ENCODE results near the gene S1PR5. TPM values are rescaled to one million over a fixed set of nuclear protein-coding genes. Genes with fewer than 3 reads are reported as not detected.
A peak's percentile ranks its signal among the peaks of the same experiment; 100 is the strongest.
"Not testable (repeated sequence)": the region's sequence is repeated elsewhere in the genome, so short reads cannot be mapped to it uniquely, and the experiment has no call there.

Gene S1PR5
- total RNA-seq, 1 donor from 2014 or later = 6.7 TPM

GRCh38 chr19:10544242-10544752 is 27.1 kb upstream of the S1PR5 start:
- no peak for TF ChIP-seq CTCF (IDR thresholded peaks at IDR 0.05)
- peak overlapping the region; percentile 82 for H3K4me3 Mint-ChIP-seq (ENCODE audit: unreplicated experiment)

DNA sequence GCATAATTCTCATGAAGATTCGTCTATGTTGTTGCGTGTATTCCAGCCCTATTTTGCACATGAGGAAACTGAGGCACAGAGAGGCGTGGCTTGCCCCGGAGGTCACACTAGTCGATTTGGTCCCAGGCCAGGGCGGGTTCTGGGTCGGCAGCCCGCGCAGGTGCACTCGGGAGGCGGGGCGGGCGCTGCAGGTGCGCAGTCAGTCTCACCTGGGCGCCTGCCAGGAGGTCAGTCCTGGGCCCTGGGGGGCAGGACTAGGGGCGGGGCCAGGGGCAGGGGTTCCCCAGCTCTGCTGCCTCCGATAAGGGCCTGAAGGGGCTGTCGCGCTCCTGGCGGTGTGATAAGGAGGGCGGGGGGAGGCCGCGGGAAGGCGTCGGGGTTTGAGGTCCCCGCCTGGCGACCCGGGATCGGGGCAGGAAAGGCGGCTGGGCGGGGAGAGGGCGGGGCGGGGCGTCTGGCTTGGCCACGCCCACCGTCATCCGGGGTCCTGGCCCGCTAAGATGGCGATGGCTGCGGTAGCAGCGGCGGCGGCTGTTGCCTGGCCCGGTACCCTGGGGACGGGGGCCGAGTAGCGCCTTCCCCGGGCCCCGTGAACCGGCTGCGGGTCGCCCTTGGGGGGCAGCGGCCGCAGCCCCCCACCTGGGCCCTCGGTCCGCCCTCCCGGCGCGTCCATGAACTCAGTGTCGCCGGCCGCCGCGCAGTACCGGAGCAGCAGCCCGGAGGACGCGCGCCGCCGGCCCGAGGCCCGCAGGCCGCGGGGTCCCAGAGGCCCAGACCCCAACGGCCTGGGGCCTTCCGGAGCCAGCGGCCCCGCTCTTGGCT is 26.4 kb upstream of the S1PR5 start, which contains the start of gene ATG4D:
ATG4D (plus strand) TSS at position 485 of the 822 bp plus-strand sequence; CDS start at position 672, 187 bp downstream.
- H3K4me1 Mint-ChIP-seq (ENCODE audit: low read depth) = peaks cover 15% of the 10 kb centered on the region
- no peak for DNase-seq (ENCODE audit: low spot score)
- peak within 1 kb of the TSS; percentile 59 for H3K27ac Mint-ChIP-seq (ENCODE audit: unreplicated experiment)
- no peaks in the 10 kb centered on the region for H3K27me3 Mint-ChIP-seq (ENCODE audit: low read depth)
- H3K9me3 Mint-ChIP-seq (ENCODE audit: low read depth) = no peaks in the 10 kb centered on the region
- peaks cover 4% of the 10 kb centered on the region for H3K36me3 Mint-ChIP-seq (ENCODE audit: low read depth)
- no peak for TF ChIP-seq CTCF (IDR thresholded peaks at IDR 0.05)
- H3K4me3 Mint-ChIP-seq (ENCODE audit: unreplicated experiment) = peak within 1 kb of the TSS; percentile 82

More at GRCh38 chr19:10544242-10544752, 27.1 kb upstream of the S1PR5 start:
- Mint-ChIP-seq H3K4me1 (ENCODE audit: low read depth) (peaks cover 15% of the 10 kb centered on the region), H3K27me3 (ENCODE audit: low read depth) (no peaks in the 10 kb centered on the region), H3K27ac (ENCODE audit: unreplicated experiment) (peak overlapping the region; percentile 59), H3K9me3 (ENCODE audit: low read depth) (no peaks in the 10 kb centered on the region), H3K36me3 (ENCODE audit: low read depth) (peaks cover 7% of the 10 kb centered on the region)
- DNase-seq (ENCODE audit: low spot score) = no peak

- H3K36me3 Mint-ChIP-seq (ENCODE audit: low read depth) = peaks cover 2% of the 10 kb centered on the region
- H3K27me3 Mint-ChIP-seq (ENCODE audit: low read depth) = no peaks in the 10 kb centered on the region
- TF ChIP-seq CTCF (IDR thresholded peaks at IDR 0.05) = no peak
- H3K4me3 Mint-ChIP-seq (ENCODE audit: unreplicated experiment) = peak overlapping the region; percentile 66
- no peak for DNase-seq (ENCODE audit: low spot score)
- no peak overlapping the region for H3K27ac Mint-ChIP-seq (ENCODE audit: unreplicated experiment)
- H3K9me3 Mint-ChIP-seq (ENCODE audit: low read depth) = no peaks in the 10 kb centered on the region
- H3K4me1 Mint-ChIP-seq (ENCODE audit: low read depth) = peaks cover 15% of the 10 kb centered on the region
These were observed 25.8 kb upstream of the S1PR5 start for GRCh38 chr19:10543059-10543419.

DNA sequence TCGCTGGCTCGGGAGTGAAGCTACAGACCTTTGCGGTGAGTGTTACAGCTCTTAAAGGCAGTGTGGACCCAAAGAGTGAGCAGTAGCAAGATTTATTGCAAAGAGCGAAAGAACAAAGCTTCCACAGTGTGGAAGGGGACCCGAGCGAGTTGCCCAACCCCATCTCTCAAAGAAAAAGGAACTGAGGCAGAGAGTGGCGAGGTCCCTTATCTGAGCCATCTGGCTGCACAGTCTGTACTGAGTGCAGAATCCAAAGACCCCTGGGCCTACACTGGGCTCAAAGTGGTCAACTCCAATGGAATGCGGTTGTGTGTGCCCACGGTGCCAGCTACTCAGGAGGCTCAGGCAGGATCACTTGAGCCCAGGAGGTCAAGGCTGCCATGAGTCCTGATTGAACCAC is 21.8 kb upstream of the S1PR5 start:
- H3K36me3 Mint-ChIP-seq (ENCODE audit: low read depth); H3K9me3 Mint-ChIP-seq (ENCODE audit: low read depth); DNase-seq (ENCODE audit: low spot score); H3K27ac Mint-ChIP-seq (ENCODE audit: unreplicated experiment); H3K4me3 Mint-ChIP-seq (ENCODE audit: unreplicated experiment); H3K27me3 Mint-ChIP-seq (ENCODE audit: low read depth): not testable (repeated sequence)
- H3K4me1 Mint-ChIP-seq (ENCODE audit: low read depth) = peaks cover 14% of the 10 kb centered on the region

- Mint-ChIP-seq H3K27me3 (ENCODE audit: low read depth) (no peaks in the 10 kb centered on the region), H3K4me3 (ENCODE audit: unreplicated experiment) (no peak overlapping the region), H3K36me3 (ENCODE audit: low read depth) (no peaks in the 10 kb centered on the region), H3K27ac (ENCODE audit: unreplicated experiment) (no peak overlapping the region), H3K9me3 (ENCODE audit: low read depth) (no peaks in the 10 kb centered on the region), H3K4me1 (ENCODE audit: low read depth) (peaks cover 20% of the 10 kb centered on the region)
- TF ChIP-seq CTCF (IDR thresholded peaks at IDR 0.05) = no peak
- no peak for DNase-seq (ENCODE audit: low spot score)
These were observed 21.1 kb upstream of the S1PR5 start for GRCh38 chr19:10538204-10538983.
